ENCODE measurements around the gene LITAF.

GRCh38 chr16:11599579-11599978 is 12.9 kb upstream of the LITAF start:
- TF ChIP-seq CTCF (IDR thresholded peaks at IDR 0.05; ENCODE audit: insufficient read depth, low read length, poor library complexity, severe bottlenecking) (no peak), EZH2phosphoT487 (conservative IDR thresholded peaks at IDR 0.05; ENCODE audit: low read length) (no peak)

All from SU-DHL-6 (cell line).